ENCODE measurements around the gene DNAH7.
"Not testable (repeated sequence)": the region's sequence is repeated elsewhere in the genome, so short reads cannot be mapped to it uniquely, and the experiment has no call there.

DNAH7 gene

GRCh38 chr2:195721042-195721441, 347.6 kb downstream of the DNAH7 start:
- DNase-seq (ENCODE audit: low spot score) = no peak

GRCh38 chr2:195716466-195716865, 352.2 kb downstream of the DNAH7 start:
- DNase-seq (ENCODE audit: low spot score) = no peak

- DNase-seq (ENCODE audit: low spot score) = no peak
Measured at GRCh38 chr2:195711478-195711877, 357.2 kb downstream of the DNAH7 start.

- no peak for DNase-seq (ENCODE audit: low spot score)
Measured at GRCh38 chr2:195709901-195710806, 358.5 kb downstream of the DNAH7 start.

GRCh38 chr2:195706161-195706900, 362.3 kb downstream of the DNAH7 start:
- no peak for DNase-seq (ENCODE audit: low spot score)

GRCh38 chr2:195700480-195700879, 368.2 kb downstream of the DNAH7 start:
- DNase-seq (ENCODE audit: low spot score) = no peak

- DNase-seq (ENCODE audit: low spot score) = no peak
Measured at GRCh38 chr2:195697681-195698220, 370.9 kb downstream of the DNAH7 start.

- no peak for DNase-seq (ENCODE audit: low spot score)
Measured at GRCh38 chr2:195696012-195696411, 372.6 kb downstream of the DNAH7 start.

GRCh38 chr2:195695002-195695631, 373.5 kb downstream of the DNAH7 start:
- DNase-seq (ENCODE audit: low spot score) = no peak

- DNase-seq (ENCODE audit: low spot score) = no peak
Measured at GRCh38 chr2:195694553-195694952, 374.1 kb downstream of the DNAH7 start.

GRCh38 chr2:195692531-195692930, 376.1 kb downstream of the DNAH7 start:
- DNase-seq (ENCODE audit: low spot score) = not testable (repeated sequence)

Measured in putamen (tissue), 1 donor.